Kidney (tissue), 14 donors: Measurements from ENCODE around the gene CYGB. TPM values are rescaled to one million over a fixed set of nuclear protein-coding genes. Genes with fewer than 3 reads are reported as not detected.

Experiments
- DNase-seq, 5 donors: peaks; one replicate each; pipeline ENCODE4 v3.0.0-alpha.2; 2013 to 2020
- FAIRE-seq: peaks from 2 replicates; lab custom pipeline; 2012; peaks lifted over from hg19 to GRCh38; lab: Jason Lieb, UNC
- H3K27ac ChIP-seq, 2 donors: one replicate each; pipeline ENCODE4 v1.7.0; 2013; ENCODE audit warnings: low read depth in 2 of 2, low read length in 2 of 2, inconsistent platforms in 1 of 2
- H3K27me3 ChIP-seq: one replicate; pipeline ENCODE4 v1.7.1; 2013; ENCODE audit warnings: low read length, inconsistent platforms; ENCODE audit not compliant: control insufficient read depth, insufficient read depth
- H3K36me3 ChIP-seq, 3 donors: one replicate each; pipeline versions ENCODE4 v1.7.0 to v1.7.1; 2013; ENCODE audit warnings: low read length in 3 of 3, control low read depth in 1 of 3, inconsistent platforms in 1 of 3; ENCODE audit not compliant: insufficient read depth in 3 of 3, control insufficient read depth in 2 of 3
- H3K4me1 ChIP-seq, 3 donors: one replicate each; pipeline versions ENCODE4 v1.7.0 to v1.7.1; 2013; ENCODE audit warnings: low read length in 3 of 3, inconsistent platforms in 1 of 3, low read depth in 1 of 3; ENCODE audit not compliant: control insufficient read depth in 2 of 3, insufficient read depth in 2 of 3
- H3K4me3 ChIP-seq, 3 donors: one replicate each; pipeline versions ENCODE4 v1.7.0 to v1.8.1; 2013; ENCODE audit warnings: low read length in 3 of 3, control low read depth in 1 of 3, inconsistent platforms in 1 of 3
- H3K9ac ChIP-seq, 3 donors: one replicate each; pipeline versions ENCODE4 v1.7.0 to v1.7.1; 2013; ENCODE audit warnings: low read length in 3 of 3, control low read depth in 1 of 3, inconsistent platforms in 1 of 3
- H3K9me3 ChIP-seq, 3 donors: one replicate each; pipeline versions ENCODE4 v1.7.0 to v1.7.1; 2013; ENCODE audit warnings: low read length in 3 of 3, control low read depth in 1 of 3, inconsistent platforms in 1 of 3; ENCODE audit not compliant: control insufficient read depth in 2 of 3, insufficient read depth in 1 of 3
- intact Hi-C: fragments of 100-400 bp; cut with DNase I; formaldehyde crosslinking; loops from one replicate; pipeline ENCODE4 v1.11.1; 2022
- polyA plus RNA-seq: library from polyadenylated mRNA; stranded (reverse); fragments of 350-450 nt; fragmentation: Illumina TruSeq; extraction: RNeasy Lipid Tissue Mini Kit (QIAGEN cat#74804); gene quantifications from one replicate; pipeline ENCODE4 v1.2.3, GENCODE V29; 2014; ENCODE audit warnings: low read depth, low replicate concordance; ENCODE audit not compliant: insufficient read depth
- total RNA-seq: library from RNA; stranded (reverse); fragmentation: NEBNext Ultra II Directional; extraction: Animal tissue kit (Norgen Biotek cat#: 25700); gene quantifications from one replicate; pipeline ENCODE4 v1.2.1, GENCODE V29; 2021
- TF ChIP-seq, protein P1 (sequence below): IDR thresholded peaks from 3 replicates; pipeline ENCODE4 v1.5.1; 2012; ENCODE audit warnings: mild to moderate bottlenecking, moderate library complexity, borderline replicate concordance; ENCODE audit not compliant: insufficient read depth; ENCODE audit errors: extremely low read depth
- donor health status: control.
- donor health status: control.
- donor health status: control.
- donor health status: control.
- donor health status: control.
- donor health status: DM: yes; HTN: yes; CAD: no.
- donor health status: Normal renal cell carcinoma (clear cell type).

Gene CYGB
- total and polyA plus RNA-seq, 2 donors from 2014 or later, result 6.7 to 12.6 TPM

DNA sequence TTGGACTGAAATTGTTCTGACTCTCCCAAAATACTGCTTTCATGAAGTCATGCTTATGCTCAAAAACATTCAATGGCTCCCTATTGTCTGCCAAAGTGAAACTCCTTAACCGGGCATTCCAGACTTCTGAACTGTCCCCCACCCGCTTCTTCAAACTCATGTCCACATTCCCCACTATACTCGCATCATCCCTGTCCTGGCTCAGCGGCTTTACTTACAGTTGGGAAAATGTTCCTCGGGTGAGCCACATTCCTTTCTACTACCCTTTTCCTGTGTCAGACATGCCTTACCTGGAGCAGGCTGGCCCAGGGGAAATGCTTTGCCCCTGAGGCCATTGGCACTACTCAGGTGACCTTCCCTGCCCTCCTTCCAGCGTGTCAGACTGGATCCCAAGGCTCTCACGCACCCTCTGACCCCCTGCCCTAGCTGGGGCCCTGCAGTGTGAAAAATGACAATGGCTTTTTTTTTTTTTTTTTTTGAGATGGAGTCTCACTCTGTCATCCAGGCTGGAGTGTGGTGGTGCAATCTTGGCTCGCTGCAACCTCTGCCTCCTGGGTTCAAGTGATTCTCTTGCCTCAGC, 5.3 kb downstream of the CYGB start:
- Histone ChIP-seq H3K27ac (peak overlapping the region in 1 of 2 donors; percentile 53), H3K36me3 (no peaks in the 10 kb centered on the region), H3K9me3 (no peaks in the 10 kb centered on the region), H3K4me3 (no peak overlapping the region), H3K4me1 (peaks cover 3 to 39% (median 15%) of the 10 kb centered on the region in 3 donors), H3K27me3 (no peaks in the 10 kb centered on the region), H3K9ac (no peak overlapping the region)
- FAIRE-seq (no peak), DNase-seq (no peak)
- intact Hi-C loops, result no loop called here
- TF ChIP-seq, protein P1, sequence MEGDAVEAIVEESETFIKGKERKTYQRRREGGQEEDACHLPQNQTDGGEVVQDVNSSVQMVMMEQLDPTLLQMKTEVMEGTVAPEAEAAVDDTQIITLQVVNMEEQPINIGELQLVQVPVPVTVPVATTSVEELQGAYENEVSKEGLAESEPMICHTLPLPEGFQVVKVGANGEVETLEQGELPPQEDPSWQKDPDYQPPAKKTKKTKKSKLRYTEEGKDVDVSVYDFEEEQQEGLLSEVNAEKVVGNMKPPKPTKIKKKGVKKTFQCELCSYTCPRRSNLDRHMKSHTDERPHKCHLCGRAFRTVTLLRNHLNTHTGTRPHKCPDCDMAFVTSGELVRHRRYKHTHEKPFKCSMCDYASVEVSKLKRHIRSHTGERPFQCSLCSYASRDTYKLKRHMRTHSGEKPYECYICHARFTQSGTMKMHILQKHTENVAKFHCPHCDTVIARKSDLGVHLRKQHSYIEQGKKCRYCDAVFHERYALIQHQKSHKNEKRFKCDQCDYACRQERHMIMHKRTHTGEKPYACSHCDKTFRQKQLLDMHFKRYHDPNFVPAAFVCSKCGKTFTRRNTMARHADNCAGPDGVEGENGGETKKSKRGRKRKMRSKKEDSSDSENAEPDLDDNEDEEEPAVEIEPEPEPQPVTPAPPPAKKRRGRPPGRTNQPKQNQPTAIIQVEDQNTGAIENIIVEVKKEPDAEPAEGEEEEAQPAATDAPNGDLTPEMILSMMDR, result no peak

DNA sequence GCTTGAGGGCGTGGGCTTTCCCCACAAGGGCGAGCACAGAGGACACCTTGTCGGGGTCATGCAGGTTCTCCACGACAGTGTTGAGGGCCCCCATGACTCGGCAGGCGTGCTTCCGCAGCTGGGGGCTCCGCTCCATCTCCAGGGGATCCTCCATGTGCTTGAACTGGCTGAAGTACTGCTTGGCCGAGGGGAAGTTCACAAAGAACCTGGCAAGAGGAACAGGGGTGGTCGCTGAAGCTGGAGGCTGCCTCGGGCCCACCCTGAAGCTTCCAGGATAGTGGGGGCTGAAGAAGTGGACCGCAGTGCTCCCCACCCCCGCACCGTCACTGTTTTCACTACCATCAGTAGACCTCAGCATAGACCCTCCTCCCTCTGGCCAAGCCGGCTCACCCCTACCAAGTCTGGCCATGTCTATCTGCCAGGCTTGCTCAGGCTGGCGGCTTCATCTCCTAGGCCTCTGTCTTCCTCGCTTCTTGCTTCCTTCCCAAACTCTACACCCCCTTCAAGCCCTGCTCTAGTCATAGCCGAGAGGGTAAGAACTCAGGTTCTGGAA, 5.9 kb downstream of the CYGB start:
- DNase-seq (peak in 1 of 5 donors; percentile 60), FAIRE-seq (no peak)
- no peaks in the 10 kb centered on the region for H3K36me3 ChIP-seq
- TF ChIP-seq, protein P1, result no peak
- peaks cover 3 to 38% (median 15%) of the 10 kb centered on the region in 3 donors for H3K4me1 ChIP-seq
- H3K27ac ChIP-seq, result peak overlapping the region; percentile 53 to 94
- no peaks in the 10 kb centered on the region for H3K9me3 ChIP-seq
- H3K9ac ChIP-seq, result no peak overlapping the region
- H3K27me3 ChIP-seq, result no peaks in the 10 kb centered on the region
- H3K4me3 ChIP-seq, result no peak overlapping the region
- intact Hi-C loops, result no loop called here

DNA sequence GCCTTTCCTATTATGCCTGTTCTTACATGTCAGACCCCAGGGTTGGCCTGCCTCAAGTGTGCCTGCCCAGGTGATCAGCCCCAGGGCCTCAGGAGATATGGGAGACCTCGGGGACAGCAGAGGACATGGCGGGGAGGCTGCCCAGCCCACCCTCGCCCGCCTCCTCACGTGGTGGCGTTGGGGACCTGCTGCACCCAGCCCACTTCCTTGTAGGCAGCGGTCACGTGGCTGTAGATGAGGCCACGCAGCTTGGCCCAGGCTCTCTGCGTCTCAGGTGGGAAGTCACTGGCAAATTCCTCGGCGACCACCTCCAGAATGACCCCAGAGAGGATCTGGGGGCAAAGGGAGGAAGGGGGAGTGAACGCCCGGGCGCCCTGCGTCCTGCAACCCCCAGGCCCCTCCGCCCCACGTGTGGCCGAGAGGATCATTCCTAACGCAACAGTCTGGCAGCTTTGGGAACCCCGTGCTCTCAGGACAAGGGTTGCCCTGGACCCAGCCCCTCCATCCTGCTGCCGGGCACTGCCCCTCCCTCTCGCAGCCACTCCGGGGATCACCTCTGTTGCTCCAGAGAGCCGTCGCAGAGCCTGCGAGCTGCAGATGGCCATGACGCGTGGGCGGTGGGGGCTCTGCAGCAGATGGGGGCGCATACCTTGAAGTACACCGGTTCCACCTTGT, 6.6 kb downstream of the CYGB start:
- TF ChIP-seq, protein P1, result no peak
- intact Hi-C loops, result no loop called here
- H3K9ac ChIP-seq, result peak overlapping the region in 1 of 3 donors; percentile 46
- H3K9me3 ChIP-seq, result no peaks in the 10 kb centered on the region
- DNase-seq, result peak in 2 of 5 donors; percentile 52 to 58
- no peaks in the 10 kb centered on the region for H3K36me3 ChIP-seq
- no peak overlapping the region for H3K4me3 ChIP-seq
- H3K4me1 ChIP-seq, result peaks cover 3 to 38% (median 15%) of the 10 kb centered on the region in 3 donors
- H3K27me3 ChIP-seq, result no peaks in the 10 kb centered on the region
- H3K27ac ChIP-seq, result peak overlapping the region; percentile 94
- FAIRE-seq, result no peak
